Breast epithelium (tissue), 3 donors: ENCODE results near the gene CYP21A2.

Experiments used
- CTCF ChIP-seq, 3 donors: fragments of 450-650 bp; IDR thresholded peaks; one replicate each; pipeline ENCODE4 v1.5.1; 2016 to 2017; ENCODE audit warnings: antibody characterized with exemption in 3 of 3, mild to moderate bottlenecking in 3 of 3, moderate library complexity in 3 of 3
- POLR2A ChIP-seq: fragments of 450-650 bp; IDR thresholded peaks from one replicate; pipeline ENCODE4 v1.6.1; 2016; ENCODE audit warnings: antibody characterized with exemption, mild to moderate bottlenecking, moderate library complexity

DNA sequence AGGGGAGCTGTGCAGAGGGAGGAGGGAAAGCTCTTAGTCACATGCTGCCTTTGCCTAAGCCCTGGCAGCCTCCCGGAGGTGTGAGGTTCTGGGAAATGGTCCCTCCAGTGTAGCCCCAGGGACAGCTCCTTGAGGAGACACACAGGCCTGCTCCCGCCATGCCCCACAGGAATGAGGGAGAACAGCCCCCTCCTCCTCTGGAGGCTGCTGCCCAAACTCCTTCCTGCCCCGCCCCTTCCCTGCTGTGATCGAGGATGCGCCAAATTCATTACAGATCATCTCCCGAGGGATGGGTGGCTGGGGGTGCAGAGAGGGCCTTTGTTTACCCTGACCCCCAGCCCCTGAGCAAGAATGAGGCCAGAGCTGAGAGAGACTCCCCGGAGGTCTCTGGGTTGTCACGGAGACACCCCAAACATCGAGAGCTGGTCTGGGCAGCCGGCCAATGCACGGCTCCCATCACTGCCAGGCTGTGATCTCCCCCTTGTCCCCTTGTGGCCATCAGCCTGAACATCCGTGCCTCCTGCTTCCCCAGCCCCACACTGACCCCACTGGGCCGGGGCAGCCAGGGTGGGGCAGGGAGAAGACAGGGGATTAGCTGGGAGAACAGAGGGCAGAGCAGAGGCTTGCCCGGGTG lies 8.4 kb downstream of the CYP21A2 start:
- TF ChIP-seq POLR2A = no peak
- no peak for TF ChIP-seq CTCF (IDR thresholded peaks at IDR 0.05)
